ENCODE data around the gene JMJD8.
"Not testable (repeated sequence)": the region's sequence is repeated elsewhere in the genome, so short reads cannot be mapped to it uniquely, and the experiment has no call there.

JMJD8 gene

DNA sequence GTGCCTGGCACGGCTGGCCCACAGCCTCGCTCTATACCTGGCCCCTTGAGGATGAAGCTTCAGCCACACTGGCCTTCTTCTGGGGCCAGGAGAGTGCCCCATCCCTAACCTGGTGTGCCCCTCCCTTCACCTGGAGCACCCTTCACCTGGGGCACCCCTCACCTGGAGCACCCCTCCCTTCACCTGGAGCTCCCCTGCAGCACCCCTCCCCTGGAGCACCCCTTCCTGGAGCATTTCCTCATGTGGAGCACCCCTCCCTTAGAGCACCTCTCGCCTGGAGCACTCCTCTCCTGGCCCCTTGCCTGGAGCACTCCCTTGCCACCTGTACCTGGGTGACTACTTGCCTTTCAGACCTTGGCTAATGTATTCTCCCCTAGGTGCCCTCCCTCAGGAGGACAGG lies 23.9 kb upstream of the JMJD8 start:
- no peak for DNase-seq

DNA sequence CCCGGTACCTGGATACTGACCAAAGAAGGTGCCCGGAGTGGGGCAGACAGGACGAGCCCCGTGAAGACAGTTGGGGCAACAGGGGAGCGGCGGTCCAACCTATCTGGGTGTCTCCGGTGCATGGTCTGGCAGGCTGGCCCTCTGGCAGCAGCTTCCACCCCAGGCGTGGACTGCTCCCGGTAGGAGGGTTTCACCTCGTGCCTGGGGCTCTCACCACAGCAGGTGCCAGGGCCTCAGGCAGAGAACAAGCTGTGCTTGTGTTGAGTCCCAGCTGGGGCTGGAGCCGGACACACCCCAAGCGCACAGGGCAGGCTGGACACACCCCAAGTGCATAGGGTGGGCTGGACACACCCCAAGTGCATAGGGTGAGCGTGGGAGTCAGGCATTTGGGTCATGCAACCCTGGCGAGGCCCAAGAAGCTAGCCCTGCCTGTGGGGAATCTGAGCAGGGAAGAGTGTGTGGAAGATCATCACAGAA lies 23.0 kb upstream of the JMJD8 start:
- no peak for DNase-seq

DNA sequence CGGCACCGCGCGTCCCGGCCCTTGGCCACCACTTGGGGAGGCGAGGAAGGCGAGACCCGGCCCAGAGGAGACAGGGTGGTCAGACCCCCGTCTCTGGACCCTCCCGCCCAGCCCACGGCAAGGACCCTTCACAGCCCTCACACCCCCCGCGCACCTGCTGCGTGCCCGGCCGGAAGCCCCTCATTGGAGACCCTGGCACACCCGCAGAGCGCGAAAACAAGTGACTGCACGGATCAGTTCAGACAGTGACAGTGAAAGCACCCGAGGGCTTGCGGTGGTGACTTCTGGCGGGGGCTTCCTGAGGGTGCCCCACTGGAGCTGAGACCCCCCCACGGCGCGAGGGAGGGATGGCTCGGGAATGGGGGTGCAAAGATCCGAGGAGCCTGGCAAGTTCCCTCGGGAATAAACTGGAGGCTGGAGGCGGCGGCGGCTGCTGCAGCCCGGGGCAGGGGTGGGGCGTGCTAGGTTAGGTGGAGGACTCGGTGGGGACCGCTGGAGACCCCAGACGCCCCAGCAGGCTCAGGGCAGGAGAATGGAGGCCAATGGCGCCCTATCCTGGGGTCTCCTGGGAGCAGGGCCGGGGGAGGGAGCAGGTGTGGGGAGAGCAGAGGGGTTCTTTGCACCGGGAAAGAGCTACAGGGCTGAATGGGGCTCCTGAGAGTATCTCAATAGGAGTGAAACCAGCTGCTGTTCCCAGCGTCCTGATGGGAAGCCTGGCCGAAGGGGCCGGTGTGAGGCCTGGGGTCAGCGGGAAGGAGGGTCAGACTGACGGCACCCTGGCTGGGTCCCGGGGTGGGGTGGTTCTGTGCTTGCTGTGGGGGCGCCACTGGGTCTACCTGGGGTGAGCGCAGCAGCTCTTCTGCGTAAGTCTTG lies 22.3 kb upstream of the JMJD8 start:
- DNase-seq, result no peak

DNA sequence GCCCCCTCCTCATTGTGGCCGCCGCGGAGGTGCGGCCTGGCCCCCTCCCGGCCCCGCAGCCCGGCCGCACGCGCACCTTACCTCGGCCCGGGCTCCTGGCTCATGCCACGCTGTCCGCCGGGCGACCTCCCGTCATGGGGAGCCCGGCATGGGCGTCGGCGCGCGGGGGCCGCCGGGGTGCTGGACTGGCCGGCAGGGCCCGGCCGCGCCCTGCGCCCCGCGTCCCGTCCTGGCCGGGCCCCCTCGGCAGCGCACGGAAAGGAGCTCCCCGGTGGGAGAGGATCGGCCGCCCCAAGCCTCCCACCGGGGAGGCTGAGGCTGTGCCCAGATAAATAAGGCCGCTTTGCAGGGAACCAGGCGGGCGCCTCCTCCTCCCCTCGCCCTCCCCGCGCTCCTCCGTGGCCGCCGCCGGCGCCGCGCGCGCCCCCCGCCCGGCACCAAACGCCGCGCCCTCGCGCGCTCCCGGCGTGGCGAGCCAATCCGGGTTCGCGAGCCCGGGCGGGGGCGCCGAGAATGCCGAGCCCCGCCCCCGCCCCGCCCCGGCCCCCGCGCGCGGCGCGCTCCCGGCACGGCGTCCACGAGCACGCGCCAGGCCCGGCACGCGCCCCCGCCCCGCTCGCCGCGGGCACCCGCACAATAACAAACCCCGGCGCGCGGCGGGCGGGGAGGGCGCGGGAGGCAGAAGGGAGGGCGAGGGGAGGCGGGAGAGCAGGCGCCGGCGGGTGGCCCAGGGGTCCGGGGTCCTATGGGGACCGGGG lies 21.5 kb upstream of the JMJD8 start, which contains the start of gene FBXL16:
FBXL16 (minus strand) TSS at position 371 of the 758 bp plus-strand sequence. CDS start 8,396 bp downstream, outside the sequence.
- no peak for DNase-seq

DNA sequence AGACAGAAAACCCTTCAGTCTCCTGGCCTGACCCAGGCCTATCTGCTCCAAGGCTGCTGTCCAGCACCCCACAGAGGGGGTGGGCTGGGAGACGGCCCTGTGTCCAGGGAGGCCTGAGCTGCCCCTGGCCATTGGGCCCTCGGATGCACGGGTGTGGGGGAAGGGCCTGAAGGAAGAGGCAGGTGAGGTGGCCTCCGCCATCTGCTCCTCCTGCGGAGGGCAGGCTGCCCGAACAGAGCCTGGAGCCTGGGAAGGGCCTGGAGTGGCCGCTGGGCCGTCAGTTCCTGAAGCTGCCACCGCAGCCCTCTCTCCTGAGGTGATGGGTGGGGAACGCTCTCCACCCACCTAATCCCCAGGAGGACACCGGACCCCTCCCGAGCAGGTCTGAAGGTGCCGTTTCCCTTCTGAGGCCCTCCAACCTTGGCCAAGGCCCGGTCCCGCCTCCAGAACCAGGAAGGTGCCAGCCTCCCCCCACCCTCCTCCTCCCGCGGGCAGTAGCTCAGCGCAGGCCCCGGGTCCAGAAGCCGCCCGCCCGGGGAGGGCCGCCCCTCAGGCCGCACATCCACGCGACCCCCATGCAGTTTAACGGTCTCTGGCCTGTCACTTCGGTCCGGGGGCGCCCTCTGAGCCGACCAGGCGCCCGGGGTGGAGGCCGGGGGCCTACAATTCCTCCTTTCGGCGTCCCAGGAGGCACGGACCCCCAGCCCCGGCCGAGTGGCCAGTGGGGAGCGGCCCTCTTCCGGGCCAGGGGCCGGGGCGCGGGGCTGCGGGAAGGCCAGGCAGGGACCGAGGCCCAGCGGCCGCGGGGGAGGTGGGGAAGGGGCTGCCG lies 20.6 kb upstream of the JMJD8 start:
- DNase-seq, result no peak

DNA sequence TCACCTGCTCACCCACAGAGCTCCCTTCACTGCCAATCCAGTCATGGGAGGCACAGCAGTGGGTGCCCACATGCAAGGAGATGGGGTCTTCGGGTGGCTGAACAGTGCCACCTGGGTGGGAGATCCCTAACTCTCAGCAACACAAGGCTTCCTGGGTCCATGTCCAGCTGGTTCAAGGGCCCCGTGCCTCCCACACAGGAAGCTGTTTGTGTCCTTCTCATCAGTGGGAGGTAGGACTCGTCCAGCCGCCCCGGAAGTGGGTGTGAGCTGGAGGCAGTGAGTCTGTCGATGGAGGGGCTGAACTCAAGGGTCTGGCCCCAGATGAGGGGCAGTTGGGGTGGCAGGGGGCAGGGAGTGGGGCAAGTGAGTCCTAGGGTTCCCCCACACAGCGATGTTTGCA lies 19.9 kb upstream of the JMJD8 start:
- no peak for DNase-seq

DNA sequence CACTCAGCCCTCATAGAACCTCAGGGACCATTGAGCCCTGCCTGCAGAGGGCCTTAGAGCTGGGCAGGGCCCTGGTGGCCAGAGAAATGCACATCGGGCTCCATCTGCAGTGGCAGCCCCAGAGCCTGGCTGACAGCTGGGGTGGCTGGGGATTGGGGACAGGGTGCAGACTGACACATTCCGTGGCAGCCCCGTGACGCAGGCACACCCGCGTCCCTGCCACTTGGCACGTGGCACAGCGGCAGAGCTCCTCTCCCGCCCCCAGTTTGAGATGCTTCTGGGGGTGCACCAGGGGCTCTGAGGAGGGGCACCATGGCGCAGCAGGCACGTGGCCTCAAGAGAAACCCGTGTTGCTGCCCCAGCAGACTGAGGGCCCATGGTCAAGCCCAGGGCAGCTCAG lies 19.3 kb upstream of the JMJD8 start:
- no peak for DNase-seq

DNA sequence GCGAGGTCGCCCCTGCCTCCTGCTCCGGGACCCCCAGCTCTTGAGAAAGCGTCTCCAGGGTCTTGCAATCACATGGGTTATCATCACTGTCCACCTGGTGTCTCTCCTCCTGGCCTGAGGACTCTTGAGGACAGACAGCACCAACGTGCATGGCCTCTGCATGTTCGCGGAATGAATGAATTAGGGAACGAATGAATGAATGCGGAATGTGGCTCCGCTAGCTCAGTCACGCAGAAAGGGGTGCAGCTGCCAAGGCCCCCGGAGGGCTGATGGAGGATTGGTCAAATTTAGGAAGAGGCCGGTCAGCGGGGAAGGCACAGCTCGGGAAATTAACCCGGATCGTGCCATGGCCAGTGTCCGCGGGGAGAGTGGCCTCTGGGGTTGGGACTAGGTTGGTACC lies 18.2 kb upstream of the JMJD8 start:
- no peak for DNase-seq

DNA sequence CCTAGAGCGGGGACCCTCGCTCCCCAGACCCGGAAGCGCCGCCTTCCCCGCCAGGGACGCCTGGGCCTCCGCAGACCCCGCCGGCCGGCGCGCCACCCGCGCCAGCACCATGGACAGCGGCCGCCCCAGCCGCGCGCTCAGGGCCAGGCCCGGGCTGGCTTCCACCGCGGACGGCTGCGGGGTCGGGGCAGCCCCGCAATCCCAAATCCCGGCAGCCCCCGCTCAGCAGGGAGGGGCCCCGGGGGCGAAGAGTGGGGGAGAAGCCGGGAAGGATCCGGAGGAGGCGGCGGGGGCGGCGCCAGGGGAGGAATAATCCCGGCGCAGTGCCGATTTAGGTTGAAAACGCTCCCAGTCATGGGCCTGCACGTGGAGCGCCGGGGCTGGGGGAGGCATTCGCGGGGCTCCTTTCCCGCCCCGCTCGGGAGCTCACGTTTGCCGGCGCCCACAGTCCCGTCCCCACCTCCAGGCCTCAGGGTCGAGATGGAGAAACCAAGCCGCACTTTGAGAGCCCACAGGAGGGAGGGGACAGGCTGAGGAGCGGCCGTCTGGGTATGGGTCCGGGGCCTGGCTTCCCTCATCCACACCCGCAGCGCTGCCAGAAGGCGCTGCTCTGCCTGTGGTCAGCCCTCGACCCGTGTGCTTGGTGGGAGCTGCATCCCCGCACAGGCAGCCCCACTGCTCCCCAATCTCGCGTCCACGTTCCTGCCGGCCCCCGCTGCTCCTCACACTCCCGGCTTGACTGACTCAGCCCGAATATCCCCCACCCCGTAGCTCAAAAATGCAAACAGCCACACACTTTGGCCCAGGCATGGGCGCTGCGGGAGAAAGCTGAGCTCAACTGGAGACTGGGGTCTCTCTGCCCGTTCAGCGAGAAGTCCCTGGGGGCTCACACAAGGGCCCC lies 16.8 kb upstream of the JMJD8 start:
- DNase-seq, result no peak

DNA sequence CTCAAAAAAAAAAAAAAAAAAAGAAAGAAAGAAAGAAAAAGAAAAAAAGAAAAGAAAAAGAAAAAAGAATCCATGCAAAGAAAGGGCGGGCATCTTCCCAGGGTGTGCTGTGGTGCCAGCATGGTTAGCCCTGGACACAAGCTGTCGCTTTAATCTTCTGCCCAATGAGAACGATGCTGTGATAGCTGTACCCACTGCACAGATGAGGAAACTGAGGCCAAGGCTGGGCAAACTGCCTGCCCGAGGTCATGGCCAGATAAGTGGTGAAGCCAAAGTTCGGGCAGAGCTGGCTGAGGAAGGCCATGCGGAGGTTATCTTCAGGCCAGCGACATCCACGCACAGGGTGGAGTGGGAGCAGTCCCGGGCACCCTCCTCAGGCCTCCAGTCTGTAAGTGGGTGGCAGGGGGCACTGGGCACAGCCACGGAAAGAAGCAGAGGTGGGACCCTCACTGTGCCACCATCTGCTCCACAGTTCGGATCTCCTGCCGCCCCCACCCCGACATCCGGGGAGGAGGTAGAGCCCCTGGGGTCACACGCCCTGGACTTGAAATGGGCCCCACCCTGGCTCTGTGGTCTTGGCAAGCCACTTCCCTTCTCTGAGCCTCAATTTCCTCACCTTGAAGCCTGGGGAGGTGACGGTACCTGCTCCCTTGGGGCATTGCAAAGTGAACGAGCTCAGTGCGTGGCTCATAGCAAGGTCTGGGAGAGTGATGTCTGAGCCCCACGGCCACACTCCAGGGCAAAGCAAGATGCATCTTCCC lies 15.0 kb upstream of the JMJD8 start:
- no peak for DNase-seq

DNA sequence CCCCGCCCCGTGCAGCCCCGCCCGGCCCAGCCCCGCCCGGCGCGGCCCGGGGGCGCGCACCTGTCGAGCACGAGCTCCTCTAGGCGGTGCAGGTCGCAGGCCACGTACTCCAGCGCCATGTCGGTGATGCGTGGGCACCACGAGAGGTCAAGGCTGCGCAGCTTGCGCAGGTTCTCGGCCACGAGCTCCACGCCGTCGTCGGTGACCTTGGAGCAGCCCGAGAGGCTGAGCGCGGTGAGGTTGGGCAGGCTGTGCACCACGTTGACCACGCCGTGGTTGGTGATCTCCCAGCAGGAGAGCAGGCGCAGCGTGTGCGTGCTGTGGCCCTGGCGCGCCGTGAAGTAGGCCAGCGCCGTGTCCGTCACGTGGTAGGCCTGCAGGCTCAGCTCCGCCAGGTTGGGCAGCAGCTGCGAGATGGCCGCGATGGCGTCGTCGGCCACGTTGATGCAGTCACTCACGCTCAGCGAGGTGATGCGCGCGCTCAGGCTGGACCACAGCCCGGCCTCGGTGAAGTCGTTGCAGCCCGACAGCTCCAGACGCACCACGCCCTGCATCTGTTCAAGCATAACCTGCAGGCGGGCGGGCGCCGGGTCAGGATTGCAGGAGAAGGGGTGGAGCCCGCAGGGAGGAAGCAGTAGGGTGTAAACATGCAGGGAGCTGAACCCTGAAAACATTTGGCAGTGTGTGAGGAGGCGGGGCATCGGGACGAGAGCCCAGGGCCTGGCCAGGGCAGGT lies 11.4 kb upstream of the JMJD8 start:
- no peak for DNase-seq

DNA sequence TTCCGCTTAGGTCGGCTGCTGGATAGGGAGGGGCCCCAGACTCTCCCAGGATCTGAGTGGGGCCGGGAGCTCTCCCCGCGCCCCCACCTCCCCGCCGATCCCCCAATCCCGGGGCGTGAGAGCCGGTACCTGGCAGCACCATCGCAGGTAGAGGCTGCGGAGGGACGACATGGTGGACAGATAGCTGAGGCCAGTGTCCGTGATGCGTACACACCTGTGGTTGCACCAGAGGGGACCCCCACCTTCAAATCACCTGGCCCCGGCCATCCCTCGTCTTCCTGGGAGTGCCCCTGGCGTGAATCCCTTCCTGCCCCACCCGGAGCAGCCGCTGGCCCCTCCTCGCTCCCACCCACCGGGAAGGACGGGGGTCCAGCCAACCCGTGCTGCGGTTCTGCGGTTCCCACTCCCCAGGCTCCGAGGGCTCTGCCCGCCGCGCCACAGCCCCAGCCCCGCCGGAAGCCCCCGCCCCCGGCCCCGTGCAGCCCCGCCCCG lies 10.8 kb upstream of the JMJD8 start:
- DNase-seq, result no peak

DNA sequence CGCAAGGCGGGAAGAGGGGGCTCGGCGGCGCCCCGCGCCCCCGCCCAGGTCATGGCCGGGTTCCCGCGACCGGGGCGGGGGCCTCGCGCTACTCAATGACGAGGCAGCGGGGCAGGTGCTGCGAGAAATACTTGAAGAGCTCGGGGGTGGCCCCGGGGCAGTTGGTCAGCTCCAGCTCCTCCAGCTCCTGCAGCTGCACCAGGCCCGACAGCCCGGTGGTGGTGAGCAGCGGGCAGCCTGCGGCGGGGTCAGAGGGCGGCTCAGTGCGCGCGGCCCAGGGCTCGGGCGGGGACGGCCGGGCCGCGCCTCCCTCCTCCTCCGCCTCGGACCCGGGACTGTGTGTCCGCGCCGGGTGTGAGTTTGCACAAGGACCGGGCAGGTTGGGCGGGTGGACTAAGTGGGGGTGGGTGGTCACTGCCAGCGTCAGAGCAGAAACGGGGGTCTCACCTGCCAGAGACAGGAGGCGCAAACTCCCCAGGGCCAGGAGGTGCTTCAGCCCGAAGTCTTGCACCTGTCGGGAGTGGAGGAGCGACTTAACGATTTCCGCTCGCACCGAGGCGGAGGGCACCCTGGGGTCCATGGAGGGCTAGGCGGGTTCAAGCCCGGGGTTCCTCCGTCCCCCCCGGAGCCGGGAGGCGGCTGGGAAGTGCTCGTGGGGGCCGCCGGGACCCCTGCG lies 10.2 kb upstream of the JMJD8 start:
- no peak for DNase-seq

DNA sequence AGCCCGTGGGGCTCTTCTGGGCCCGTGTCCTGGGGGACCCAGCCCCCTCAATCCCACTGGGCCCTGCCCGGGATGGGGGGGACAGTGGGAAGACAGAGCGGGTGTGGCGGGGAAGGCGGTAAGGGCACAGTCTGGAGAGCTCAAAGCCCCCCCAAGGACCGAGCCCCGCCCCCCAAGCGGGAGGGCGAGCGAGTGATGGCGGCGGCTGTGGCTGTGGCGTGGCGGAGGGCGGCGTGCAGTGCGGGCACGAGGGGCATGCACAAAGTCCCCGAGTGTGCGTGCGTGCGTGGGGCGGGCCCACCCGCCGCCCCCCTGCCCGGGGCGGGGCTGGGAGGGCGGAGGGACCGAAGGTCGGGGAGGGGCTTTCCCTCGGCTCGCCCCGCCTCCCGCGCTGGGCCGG lies 9.6 kb upstream of the JMJD8 start:
- no peak for DNase-seq

DNA sequence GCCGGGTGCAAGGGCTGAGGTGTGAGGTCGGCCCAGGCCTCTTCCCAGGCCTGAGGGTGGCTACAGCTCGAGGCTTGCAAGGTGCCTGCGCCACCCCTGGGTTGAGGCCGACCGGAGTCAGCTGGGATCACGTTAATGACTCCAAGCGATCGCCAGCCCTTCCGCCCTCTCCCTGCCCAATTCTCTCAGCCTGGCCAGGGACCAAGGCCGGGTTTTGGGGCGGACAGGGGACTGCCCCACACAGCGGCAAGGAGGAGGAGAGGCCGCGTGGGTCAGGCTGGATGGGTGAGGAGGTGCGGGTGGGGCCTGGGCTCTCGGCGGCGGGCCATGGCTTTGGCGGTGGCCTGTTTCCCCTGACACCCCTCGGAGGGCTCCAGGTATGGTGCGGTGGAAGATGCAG lies 9.2 kb upstream of the JMJD8 start:
- DNase-seq, result no peak

DNA sequence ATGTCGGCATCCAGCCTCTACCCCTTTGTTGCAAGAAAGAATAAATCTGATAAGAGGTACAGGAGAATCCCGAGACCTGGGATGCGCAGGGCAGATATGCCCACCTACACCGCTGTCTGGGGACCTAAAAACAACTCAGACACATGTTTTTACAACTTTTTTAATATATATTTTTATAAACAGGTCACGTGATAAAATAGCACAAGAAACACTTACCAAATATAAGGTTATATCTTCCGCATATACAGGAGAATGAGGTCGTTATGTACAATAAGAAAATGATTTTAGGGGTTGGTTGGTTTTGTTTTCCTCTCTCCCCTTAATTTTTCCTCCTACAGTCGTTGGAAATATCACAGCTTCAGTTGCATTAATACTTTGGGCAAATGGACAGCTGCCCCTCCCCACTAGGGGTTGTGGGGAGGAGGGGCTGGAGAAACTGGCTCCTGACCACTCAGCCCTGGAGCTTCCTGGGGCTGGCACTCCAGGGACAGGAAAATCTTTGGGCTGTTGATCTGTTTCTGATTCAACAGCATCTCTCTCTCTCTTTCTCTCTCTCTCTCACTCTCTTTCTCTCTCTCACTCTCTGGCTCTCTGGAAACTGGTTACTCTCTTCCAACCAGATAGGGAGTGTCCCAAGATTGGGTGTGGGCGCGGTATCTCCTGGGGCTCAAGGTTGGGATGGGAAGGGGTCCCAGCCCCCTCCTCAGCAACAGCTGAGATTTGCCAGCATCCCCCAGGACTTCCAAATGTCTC lies 8.4 kb upstream of the JMJD8 start:
- DNase-seq, result no peak

DNA sequence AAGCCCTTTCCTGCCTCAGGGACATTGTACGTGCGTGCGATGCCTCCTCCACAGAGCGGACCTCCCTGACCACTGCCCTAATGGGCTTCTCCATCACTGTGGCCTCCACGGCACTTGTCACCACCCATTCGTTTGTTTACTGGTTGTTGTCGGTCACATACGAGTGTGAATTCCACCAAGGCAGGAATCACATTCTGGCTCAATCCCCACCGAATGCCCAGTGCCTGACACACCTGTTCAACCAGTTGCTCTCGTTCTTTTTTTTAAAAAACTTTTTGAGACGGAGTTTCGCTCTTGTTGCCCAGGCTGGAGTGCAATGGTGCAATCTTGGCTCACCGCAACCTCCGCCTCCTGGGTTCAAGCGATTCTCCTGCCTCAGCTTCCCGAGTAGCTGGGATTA lies 7.1 kb upstream of the JMJD8 start:
- not testable (repeated sequence) for DNase-seq

DNA sequence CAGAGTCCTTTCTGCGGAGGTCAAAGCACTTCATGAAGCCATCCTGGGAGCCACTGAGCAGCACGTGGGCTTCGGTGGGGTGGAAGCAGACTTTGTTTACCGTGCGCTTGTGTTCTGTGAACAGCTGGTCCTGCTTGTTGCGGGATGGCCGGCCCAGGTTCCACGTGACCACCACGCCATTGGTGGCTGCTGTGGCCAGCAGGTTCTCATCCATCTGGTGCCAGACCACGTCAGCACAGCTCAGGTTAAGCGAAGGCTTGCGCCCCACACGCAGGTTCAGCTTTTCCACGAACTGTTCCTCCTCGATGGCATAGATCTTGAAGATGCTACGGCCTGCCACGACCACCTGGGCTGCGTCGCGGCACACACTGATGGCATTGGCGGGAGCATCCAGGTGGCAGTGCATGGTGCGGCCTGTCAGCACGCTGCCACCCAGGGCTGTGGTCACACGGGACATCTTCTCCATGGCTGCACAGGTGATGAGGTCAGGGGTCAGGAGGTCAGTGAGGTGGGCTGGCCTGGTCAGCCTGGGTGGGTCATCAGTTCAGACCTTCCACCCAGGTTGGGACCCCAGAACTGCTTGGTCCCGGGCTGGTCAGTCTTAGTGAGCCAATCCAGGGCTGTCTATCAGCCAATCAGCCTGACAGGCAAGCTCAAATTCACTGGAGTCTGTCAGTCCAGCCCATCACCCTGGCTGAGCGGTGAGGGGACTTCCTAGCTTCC lies 5.2 kb upstream of the JMJD8 start:
- DNase-seq, result no peak
